Measurements from ENCODE around the gene GRIK1.

GRCh38 chr21:29826386-29826785 is 113.4 kb downstream of the GRIK1 start:
- no peak for TF ChIP-seq ZFP3 (tag by site-specific recombination; IDR thresholded peaks at IDR 0.05; ENCODE audit: low read depth)
- TF ChIP-seq ZNF600 (tag by site-specific recombination; IDR thresholded peaks at IDR 0.05): no peak
- no peak for TF ChIP-seq YY1 (tag by site-specific recombination; IDR thresholded peaks at IDR 0.05)
- no peak for TF ChIP-seq ZNF248 (tag by site-specific recombination; IDR thresholded peaks at IDR 0.05)
- TF ChIP-seq ZNF624 (tag by site-specific recombination; IDR thresholded peaks at IDR 0.05): no peak
